ENCODE results near the gene IL20.
"Not testable (repeated sequence)": the region's sequence is repeated elsewhere in the genome, so short reads cannot be mapped to it uniquely, and the experiment has no call there.

IL20 gene

DNA sequence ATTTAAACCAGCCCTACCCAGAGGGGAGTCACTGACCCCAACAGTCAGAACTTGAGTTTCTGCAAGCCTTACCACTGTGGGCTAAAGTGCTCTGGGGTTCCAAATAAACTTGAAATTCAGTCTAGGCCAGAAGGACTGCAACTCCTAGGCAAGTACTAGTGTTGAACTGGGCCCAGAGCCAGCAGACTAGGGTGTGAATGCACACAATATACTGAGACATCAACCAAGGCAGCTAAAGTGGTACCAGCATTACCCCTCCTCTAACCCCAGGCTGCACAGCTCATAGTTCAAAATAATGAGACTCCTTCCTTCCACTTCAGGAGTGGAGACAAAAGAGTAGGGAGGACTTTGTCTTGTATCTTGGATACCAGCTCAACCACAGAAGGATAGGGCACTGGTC lies 18.9 kb upstream of the IL20 start:
- TF ChIP-seq, protein P1, sequence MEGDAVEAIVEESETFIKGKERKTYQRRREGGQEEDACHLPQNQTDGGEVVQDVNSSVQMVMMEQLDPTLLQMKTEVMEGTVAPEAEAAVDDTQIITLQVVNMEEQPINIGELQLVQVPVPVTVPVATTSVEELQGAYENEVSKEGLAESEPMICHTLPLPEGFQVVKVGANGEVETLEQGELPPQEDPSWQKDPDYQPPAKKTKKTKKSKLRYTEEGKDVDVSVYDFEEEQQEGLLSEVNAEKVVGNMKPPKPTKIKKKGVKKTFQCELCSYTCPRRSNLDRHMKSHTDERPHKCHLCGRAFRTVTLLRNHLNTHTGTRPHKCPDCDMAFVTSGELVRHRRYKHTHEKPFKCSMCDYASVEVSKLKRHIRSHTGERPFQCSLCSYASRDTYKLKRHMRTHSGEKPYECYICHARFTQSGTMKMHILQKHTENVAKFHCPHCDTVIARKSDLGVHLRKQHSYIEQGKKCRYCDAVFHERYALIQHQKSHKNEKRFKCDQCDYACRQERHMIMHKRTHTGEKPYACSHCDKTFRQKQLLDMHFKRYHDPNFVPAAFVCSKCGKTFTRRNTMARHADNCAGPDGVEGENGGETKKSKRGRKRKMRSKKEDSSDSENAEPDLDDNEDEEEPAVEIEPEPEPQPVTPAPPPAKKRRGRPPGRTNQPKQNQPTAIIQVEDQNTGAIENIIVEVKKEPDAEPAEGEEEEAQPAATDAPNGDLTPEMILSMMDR (IDR thresholded peaks at IDR 0.05; ENCODE audit: low read depth, low read length): no peak
- H3K4me3 ChIP-seq (ENCODE audit: low read depth, low read length): no peak overlapping the region
- no peaks in the 10 kb centered on the region for H3K36me3 ChIP-seq
- H3K27me3 ChIP-seq: no peaks in the 10 kb centered on the region
- DNase-seq: no peak
- no peaks in the 10 kb centered on the region for H3K9me3 ChIP-seq
- no peaks in the 10 kb centered on the region for H3K4me1 ChIP-seq

DNA sequence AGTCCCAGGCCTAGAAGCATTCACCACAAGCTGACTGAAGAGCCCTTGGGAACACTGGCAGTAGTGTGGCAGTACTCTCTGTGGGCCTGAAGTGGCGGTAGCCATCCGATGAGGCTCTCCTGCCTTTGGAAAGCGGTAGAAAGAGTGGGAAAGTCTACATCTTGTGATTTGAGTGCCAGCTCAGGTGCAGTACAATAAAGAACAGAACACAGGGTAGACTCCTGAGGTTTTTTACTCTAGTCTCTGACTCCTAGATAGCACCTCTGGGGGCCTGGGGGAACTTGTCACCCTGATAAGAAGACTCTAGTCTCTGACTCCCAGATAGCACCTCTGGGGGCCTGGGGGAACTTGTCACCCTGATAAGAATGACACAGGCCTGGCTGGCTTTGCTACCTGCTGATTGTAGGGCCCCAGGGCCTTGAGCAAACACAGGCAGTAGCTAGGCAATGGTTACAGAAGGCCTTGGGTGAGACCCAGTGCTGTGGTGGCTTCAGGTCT lies 18.0 kb upstream of the IL20 start:
- Histone ChIP-seq H3K27me3 (no peaks in the 10 kb centered on the region), H3K4me1 (no peaks in the 10 kb centered on the region), H3K4me3 (ENCODE audit: low read depth, low read length) (no peak overlapping the region), H3K9me3 (no peaks in the 10 kb centered on the region), H3K36me3 (no peaks in the 10 kb centered on the region)
- TF ChIP-seq, protein P1 (IDR thresholded peaks at IDR 0.05; ENCODE audit: low read depth, low read length): no peak
- DNase-seq: no peak

DNA sequence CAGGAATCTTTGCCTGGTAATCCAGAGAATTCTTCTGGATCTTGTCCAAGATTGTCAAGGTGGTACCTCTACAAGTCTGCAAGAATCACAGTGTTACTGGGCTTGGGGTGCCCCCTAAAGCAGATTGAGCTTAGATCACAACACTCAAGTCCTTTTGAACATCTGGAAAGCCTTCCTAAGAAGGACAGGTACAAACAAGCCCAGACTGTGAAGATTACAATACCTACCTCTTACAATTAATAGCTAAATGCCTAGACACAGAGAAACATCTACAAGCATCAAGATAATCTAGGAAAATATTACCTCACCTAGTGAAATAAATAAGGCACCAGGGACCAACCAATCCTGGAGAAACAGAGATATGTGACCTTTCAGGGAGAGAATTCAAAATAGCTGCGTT lies 17.5 kb upstream of the IL20 start:
- no peak for DNase-seq
- Histone ChIP-seq H3K4me1 (no peaks in the 10 kb centered on the region), H3K9me3 (no peaks in the 10 kb centered on the region), H3K4me3 (ENCODE audit: low read depth, low read length) (no peak overlapping the region), H3K36me3 (no peaks in the 10 kb centered on the region), H3K27me3 (no peaks in the 10 kb centered on the region)
- TF ChIP-seq, protein P1 (IDR thresholded peaks at IDR 0.05; ENCODE audit: low read depth, low read length): no peak

DNA sequence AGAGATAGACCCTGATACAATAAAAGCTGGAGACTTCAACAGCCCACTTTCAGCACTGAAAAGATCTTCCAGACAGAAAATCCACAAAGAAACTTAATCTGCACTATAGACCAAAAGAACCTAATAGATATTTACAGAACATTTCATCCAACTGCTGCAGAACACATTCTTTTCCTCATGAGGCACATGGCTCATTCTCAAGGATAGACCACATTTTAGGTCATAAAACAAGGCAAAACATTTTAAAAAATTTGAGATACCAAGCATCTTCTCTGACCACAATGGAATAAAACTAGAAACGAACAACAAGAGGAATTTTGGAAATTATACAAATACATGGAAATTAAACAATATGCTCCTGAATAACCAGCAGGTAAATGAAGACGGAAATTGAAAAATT lies 15.0 kb upstream of the IL20 start:
- TF ChIP-seq, protein P1 (IDR thresholded peaks at IDR 0.05; ENCODE audit: low read depth, low read length): no peak
- no peaks in the 10 kb centered on the region for H3K27me3 ChIP-seq

DNA sequence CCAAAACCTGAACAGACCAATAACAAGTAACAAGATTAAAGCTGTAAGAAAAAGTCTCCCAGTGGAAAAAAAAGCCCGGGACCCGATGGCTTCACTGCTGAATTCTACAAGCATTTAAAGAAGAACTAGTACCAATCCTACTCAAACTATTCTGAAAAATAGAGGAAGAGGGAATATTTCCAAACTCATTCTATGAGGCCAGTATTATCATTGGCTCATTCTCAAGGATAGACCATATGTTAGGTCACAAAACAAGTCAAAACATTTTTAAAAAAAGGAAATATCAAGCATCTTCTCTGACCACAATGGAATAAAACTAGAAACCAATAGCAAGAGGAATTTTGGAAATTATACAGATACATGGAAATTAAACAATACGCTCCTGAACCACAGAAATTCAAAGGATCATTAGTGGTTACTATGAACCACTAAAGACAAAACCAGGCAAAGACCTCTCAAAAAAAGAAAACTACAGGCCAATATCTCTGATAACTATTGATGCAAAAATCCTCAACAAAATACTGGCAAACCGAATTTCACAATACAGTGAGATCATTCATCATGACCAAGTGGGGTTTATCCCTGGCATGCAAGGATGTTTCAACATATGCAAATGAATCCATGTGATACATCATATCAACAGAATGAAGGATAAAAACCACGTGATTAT lies 13.9 kb upstream of the IL20 start:
- TF ChIP-seq, protein P1 (IDR thresholded peaks at IDR 0.05; ENCODE audit: low read depth, low read length): no peak
- Histone ChIP-seq H3K4me3 (ENCODE audit: low read depth, low read length) (no peak overlapping the region), H3K27me3 (no peaks in the 10 kb centered on the region), H3K4me1 (no peaks in the 10 kb centered on the region), H3K9me3 (no peaks in the 10 kb centered on the region), H3K36me3 (no peaks in the 10 kb centered on the region)
- DNase-seq: no peak

More for the DNA sequence above, 15.0 kb upstream of the IL20 start:
- H3K4me3 ChIP-seq (ENCODE audit: low read depth, low read length): no peak overlapping the region
- H3K4me1 ChIP-seq: no peaks in the 10 kb centered on the region
- DNase-seq: no peak
- no peaks in the 10 kb centered on the region for H3K36me3 ChIP-seq
- no peaks in the 10 kb centered on the region for H3K9me3 ChIP-seq

DNA sequence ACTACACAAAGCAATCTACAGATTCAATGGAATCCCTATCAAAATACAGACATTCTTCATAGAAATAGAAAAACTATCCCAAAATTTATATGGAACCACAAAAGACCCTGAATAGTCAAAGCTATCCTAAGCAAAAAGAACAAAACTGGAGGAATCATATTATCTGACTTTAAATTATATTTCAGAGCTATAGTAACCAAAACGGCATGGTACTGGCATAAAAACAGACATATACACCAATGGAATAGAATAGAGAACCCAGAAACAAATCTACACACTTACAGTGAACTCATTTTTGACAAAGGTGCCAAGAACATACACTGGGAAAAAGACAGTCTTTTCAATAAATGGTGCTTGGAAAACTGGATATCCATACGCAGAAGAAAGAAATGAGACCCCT lies 12.8 kb upstream of the IL20 start:
- H3K9me3 ChIP-seq; H3K27me3 ChIP-seq; H3K36me3 ChIP-seq; DNase-seq; H3K4me1 ChIP-seq; H3K4me3 ChIP-seq (ENCODE audit: low read depth, low read length): not testable (repeated sequence)

DNA sequence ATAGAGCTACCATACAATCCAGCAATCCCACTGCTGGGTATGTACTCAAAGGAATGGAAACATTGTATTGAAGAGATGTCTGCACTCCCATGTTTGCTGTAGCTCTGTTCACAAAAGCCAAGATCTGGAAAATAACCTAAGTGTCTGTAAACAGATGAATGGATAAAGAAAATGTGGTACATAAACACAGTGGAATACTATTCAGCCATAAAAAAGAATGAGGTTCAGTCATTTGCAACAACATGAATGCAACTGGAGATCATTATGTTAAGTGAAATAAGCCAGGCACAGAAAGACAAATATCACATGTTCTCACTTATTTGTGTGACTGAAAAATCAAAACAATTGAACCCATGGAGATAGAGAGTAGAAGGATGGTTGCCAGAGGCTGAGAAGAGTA lies 11.7 kb upstream of the IL20 start:
- not testable (repeated sequence) for DNase-seq, H3K27me3 ChIP-seq

More for the DNA sequence above, 11.7 kb upstream of the IL20 start:
- H3K4me3 ChIP-seq (ENCODE audit: low read depth, low read length); H3K4me1 ChIP-seq; H3K36me3 ChIP-seq; H3K9me3 ChIP-seq: not testable (repeated sequence)
